Suppressor macrophage treated with lipopolysaccharide for 4 hours (primary cell): ENCODE data around the gene SNAPC2.

Source experiments
- DNase-seq: peaks from one replicate; pipeline ENCODE4 v3.0.0-alpha.2; 2020

Gene SNAPC2

GRCh38 chr19:7919610-7920518, at the start of gene SNAPC2:
Gene SNAPC2, plus strand, starts transcription at chr19:7920338. Its CDS starts 29 bp downstream, at chr19:7920367.
- peak; percentile 96 for DNase-seq

- DNase-seq, result peak; percentile 34
These were observed 49.3 kb upstream of the SNAPC2 start for GRCh38 chr19:7870571-7871436.

- peak; percentile 81 for DNase-seq
These were observed 48.5 kb upstream of the SNAPC2 start for GRCh38 chr19:7871437-7872305.

- no peak for DNase-seq
These were observed 47.6 kb upstream of the SNAPC2 start for GRCh38 chr19:7872306-7873204.

GRCh38 chr19:7873304-7874075, 46.6 kb upstream of the SNAPC2 start:
- DNase-seq, result no peak

GRCh38 chr19:7874076-7874896, 45.9 kb upstream of the SNAPC2 start, which contains the start of gene PRR36:
Gene PRR36, minus strand, starts transcription at chr19:7874390. Its CDS starts 701 bp downstream, at chr19:7873689.
- no peak for DNase-seq

GRCh38 chr19:7874897-7875273, 45.3 kb upstream of the SNAPC2 start:
- DNase-seq, result no peak

GRCh38 chr19:7877249-7877836, 42.8 kb upstream of the SNAPC2 start:
- DNase-seq, result no peak

- no peak for DNase-seq
These were observed 40.9 kb upstream of the SNAPC2 start for GRCh38 chr19:7879111-7879807.

GRCh38 chr19:7879836-7880235, 40.3 kb upstream of the SNAPC2 start:
- DNase-seq, result no peak

- no peak for DNase-seq
These were observed 38.2 kb upstream of the SNAPC2 start for GRCh38 chr19:7881910-7882309.

- DNase-seq, result no peak
These were observed 37.0 kb upstream of the SNAPC2 start for GRCh38 chr19:7883105-7883504.

- DNase-seq, result no peak
These were observed 36.2 kb upstream of the SNAPC2 start for GRCh38 chr19:7883796-7884570.

- DNase-seq, result no peak
These were observed 34.3 kb upstream of the SNAPC2 start for GRCh38 chr19:7885818-7886217.

- no peak for DNase-seq
These were observed 32.6 kb upstream of the SNAPC2 start for GRCh38 chr19:7887408-7888144.

GRCh38 chr19:7888145-7888825, 31.9 kb upstream of the SNAPC2 start, which contains the start of gene LRRC8E:
Gene LRRC8E, plus strand, starts transcription at chr19:7888510. Its CDS starts 7,094 bp downstream, at chr19:7895604.
- DNase-seq, result peak; percentile 49
